KOPT-K1 (cell line): ENCODE results near the gene MYZAP.

Experiments used
- H3K27ac ChIP-seq: fragments of 200-600 bp; sonication (generic); 2 replicates; pipeline ENCODE4 v1.5.1; 2016; ENCODE audit warnings: antibody characterized with exemption, mild to moderate bottlenecking, low read depth, low read length; ENCODE audit not compliant: poor library complexity, severe bottlenecking
- H3K36me3 ChIP-seq: fragments of 200-600 bp; sonication (generic); 2 replicates; pipeline ENCODE4 v1.5.1; 2017; ENCODE audit warnings: antibody characterized with exemption, mild to moderate bottlenecking, low read length, moderate library complexity; ENCODE audit not compliant: insufficient read depth
- H3K9me3 ChIP-seq: fragments of 200-600 bp; sonication (generic); 2 replicates; pipeline ENCODE4 v1.5.1; 2017; ENCODE audit warnings: antibody characterized with exemption, low read length, mild to moderate bottlenecking; ENCODE audit not compliant: insufficient read depth, poor library complexity, severe bottlenecking

Gene MYZAP

GRCh38 chr15:57665939-57666338 is 74.2 kb downstream of the MYZAP start:
- no peaks in the 10 kb centered on the region for H3K9me3 ChIP-seq

DNA sequence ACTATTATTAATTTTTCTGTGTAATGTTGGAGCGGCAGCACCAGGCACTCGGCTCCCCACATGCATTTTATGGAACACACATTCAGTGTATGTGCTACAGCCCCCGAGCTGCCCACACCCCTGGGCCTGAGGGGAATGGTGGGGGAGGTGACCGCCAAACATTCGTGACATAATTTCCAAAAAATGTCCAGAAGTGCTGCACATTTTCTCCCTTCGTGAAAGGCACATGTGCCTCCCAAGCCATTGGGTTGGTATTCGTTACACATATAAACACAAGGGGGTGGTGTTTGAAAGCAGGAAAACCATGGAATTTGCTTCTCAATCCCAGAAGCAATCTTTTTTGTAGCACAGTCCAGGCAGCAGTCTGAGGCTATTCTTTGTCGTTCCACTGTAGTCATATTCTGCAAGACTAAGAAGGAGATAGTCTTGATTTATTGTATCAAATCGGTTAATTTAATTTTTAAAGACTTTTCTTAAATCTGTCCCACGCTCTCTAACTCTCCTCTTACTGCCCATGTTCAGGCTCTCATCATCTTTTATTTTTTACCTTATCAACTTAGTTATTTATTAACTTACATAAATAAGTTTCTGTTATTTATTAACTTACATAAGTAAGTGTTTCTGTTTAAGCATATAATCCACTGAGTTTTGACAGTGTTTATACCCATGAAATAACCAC is 75.6 kb downstream of the MYZAP start:
- H3K9me3 ChIP-seq: no peaks in the 10 kb centered on the region
- no peak overlapping the region for H3K27ac ChIP-seq
- no peaks in the 10 kb centered on the region for H3K36me3 ChIP-seq

More at GRCh38 chr15:57665939-57666338, 74.2 kb downstream of the MYZAP start:
- Histone ChIP-seq H3K36me3 (no peaks in the 10 kb centered on the region), H3K27ac (no peak overlapping the region)

GRCh38 chr15:57668016-57668415 is 76.3 kb downstream of the MYZAP start:
- Histone ChIP-seq H3K27ac (no peak overlapping the region), H3K36me3 (no peaks in the 10 kb centered on the region), H3K9me3 (no peaks in the 10 kb centered on the region)

GRCh38 chr15:57671636-57672035 is 79.9 kb downstream of the MYZAP start:
- Histone ChIP-seq H3K36me3 (no peaks in the 10 kb centered on the region), H3K9me3 (no peaks in the 10 kb centered on the region), H3K27ac (no peak overlapping the region)

DNA sequence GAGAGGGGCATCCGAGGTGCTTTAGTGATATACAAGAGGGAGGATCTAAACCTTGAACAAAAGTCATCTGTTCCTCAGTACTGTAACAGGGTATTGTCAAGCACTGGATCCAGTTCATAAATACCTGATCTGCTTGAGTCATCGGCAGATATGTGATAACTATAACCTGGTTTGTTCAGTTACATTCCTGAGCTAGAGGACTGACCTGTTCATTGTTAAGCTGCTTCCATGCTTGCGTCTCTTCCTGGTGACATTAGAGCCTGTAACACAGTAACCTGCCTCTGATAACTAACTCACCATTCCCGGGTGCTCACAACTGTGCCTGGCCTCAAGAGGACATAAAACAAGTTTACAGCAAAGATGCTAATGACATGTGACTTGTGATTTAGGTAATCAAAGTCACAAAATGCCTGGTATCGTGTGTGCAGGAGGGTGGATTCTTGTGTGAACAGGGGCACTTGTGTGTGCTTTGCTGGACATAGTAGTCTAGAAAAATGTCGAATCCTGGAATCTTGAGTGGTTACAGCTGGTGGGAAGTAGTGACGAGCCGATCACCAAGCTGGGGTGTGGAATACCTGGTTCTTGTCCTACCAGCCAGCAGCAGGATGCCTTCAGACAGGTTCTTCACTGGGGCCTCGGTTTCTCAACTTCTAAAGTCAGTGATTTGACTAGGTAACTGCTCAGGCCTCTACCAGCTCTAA is 83.9 kb downstream of the MYZAP start:
- no peaks in the 10 kb centered on the region for H3K36me3 ChIP-seq
- H3K9me3 ChIP-seq: no peaks in the 10 kb centered on the region
- H3K27ac ChIP-seq: no peak overlapping the region

DNA sequence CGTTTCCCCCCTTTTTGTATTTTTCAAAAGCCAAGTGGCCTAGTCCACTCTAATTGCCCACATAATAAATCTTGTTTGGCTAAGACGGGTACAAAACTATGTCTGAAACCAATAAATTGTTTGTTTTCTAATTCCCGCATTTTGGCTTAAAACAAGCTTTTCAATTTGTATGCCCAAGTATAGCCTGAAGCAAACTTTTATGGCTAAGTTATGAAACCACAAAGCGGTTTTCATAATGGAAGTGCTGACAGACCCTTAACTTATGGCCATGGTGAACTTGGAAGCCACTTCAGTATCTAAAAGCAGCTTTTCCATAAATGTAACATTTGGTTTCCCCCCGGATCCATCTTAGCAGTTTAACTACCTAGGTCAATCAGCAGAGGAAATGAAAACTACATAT is 84.9 kb downstream of the MYZAP start:
- Histone ChIP-seq H3K9me3 (no peaks in the 10 kb centered on the region), H3K36me3 (no peaks in the 10 kb centered on the region), H3K27ac (no peak overlapping the region)

- H3K9me3 ChIP-seq: no peaks in the 10 kb centered on the region
- H3K27ac ChIP-seq: no peak overlapping the region
- no peaks in the 10 kb centered on the region for H3K36me3 ChIP-seq
Measured at GRCh38 chr15:57677204-57677603, 85.5 kb downstream of the MYZAP start.

DNA sequence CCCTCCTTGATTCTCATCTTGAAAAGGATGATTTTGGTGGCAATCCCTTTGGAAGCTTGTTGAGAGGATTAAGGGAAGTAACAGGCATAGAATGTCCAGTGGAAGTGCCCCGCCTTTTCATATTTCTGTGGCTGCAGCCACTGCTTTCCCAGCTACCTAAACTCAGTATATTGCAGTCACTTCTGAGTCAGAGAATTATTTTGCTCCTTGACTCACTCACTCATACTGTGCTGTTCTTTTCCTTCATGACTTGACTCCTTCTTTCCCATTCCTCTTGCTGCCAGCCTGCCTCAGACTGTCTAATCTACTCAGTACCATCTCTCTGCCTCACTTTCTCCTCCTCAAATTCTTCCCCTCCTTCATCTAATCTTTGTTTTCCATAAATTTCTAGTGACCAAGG is 88.3 kb downstream of the MYZAP start:
- peak overlapping the region; percentile 31 for H3K27ac ChIP-seq

DNA sequence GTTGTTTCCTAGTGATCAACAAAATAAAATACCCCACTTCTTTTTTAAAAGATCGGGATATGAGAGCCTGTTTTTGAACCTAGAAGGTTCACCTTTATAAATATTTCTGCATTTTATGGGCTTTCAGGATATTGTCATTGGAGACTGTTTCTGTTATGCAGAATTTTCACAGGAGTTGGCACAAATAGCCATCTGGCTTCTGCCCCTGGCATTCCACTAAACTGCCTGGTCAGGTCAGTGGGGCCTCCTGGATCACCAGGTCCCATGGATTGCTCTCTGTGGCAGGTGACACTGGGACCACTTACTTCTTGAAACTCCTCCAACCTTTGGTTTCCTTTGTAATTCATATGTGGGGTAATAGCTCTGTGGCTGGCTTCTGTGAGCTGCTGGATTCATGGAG is 89.3 kb downstream of the MYZAP start:
- Histone ChIP-seq H3K27ac (no peak overlapping the region), H3K9me3 (no peaks in the 10 kb centered on the region), H3K36me3 (no peaks in the 10 kb centered on the region)

More for the DNA sequence above, 88.3 kb downstream of the MYZAP start:
- no peaks in the 10 kb centered on the region for H3K36me3 ChIP-seq
- H3K9me3 ChIP-seq: no peaks in the 10 kb centered on the region

GRCh38 chr15:57683481-57683880 is 91.8 kb downstream of the MYZAP start:
- no peak overlapping the region for H3K27ac ChIP-seq
- H3K9me3 ChIP-seq: no peaks in the 10 kb centered on the region

GRCh38 chr15:57684491-57685151 is 92.9 kb downstream of the MYZAP start:
- H3K9me3 ChIP-seq: no peaks in the 10 kb centered on the region
- H3K36me3 ChIP-seq: no peaks in the 10 kb centered on the region
- H3K27ac ChIP-seq: no peak overlapping the region

More at GRCh38 chr15:57683481-57683880, 91.8 kb downstream of the MYZAP start:
- no peaks in the 10 kb centered on the region for H3K36me3 ChIP-seq

- Histone ChIP-seq H3K27ac (no peak overlapping the region), H3K9me3 (no peaks in the 10 kb centered on the region), H3K36me3 (no peaks in the 10 kb centered on the region)
Measured at GRCh38 chr15:57685306-57686095, 93.8 kb downstream of the MYZAP start.

DNA sequence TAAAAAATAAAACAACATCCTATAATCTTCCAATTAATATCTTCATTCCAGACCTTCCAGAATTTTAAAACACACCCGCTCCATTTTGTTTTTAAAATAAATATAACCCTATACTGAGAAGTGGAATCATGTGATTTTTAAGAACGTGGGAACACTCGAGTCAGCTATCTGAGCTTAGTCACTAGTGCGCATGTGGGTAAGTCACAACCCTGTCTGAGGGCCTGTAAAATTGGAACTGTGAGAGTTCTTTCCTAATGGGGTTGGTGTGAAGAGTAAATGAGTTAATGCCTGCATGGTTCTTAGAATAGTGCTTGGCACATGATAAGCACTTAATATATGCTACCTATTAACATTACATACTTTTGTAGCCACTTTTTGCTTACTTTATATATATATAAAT is 95.0 kb downstream of the MYZAP start:
- Histone ChIP-seq H3K36me3 (no peaks in the 10 kb centered on the region), H3K27ac (no peak overlapping the region), H3K9me3 (no peaks in the 10 kb centered on the region)

GRCh38 chr15:57690341-57690966 is 98.8 kb downstream of the MYZAP start:
- H3K27ac ChIP-seq: no peak overlapping the region
- no peaks in the 10 kb centered on the region for H3K36me3 ChIP-seq
- H3K9me3 ChIP-seq: no peaks in the 10 kb centered on the region
